ENCODE results near the gene RET. TPM values are rescaled to one million over a fixed set of nuclear protein-coding genes. Genes with fewer than 3 reads are reported as not detected.
A peak's percentile ranks its signal among the peaks of the same experiment; 100 is the strongest.

Gene RET
- total RNA-seq, 2 donors from 2014 or later = 1.2 to 3.5 TPM

DNA sequence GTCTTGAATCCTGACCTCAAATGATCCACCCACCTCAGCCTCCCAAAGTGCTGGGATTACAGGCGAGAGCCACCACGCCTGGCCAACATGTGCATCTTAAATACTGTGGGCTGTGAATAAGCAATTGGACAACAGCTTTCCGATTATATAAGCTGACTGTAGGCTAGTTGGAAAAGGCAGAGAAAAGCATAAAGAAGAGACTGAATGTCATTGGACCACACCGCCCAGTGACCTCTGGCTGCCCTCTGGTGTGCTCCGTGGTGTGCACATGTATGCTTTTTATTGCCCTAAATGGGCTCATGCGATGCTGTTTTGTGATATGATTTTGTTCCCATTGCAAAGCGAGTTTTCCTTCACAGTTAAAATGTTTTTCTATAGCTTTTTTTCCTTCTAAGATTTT, 46.0 kb downstream of the RET start:
- Histone ChIP-seq H3K9me3 (ENCODE audit: control insufficient read depth, low read length) (no peaks in the 10 kb centered on the region), H3K4me1 (ENCODE audit: control insufficient read depth, insufficient read depth, low read length) (no peaks in the 10 kb centered on the region), H3K4me3 (ENCODE audit: low read length) (no peak overlapping the region), H3K27ac (ENCODE audit: low read depth, low read length) (no peak overlapping the region), H3K36me3 (ENCODE audit: control insufficient read depth, insufficient read depth, low read length) (no peaks in the 10 kb centered on the region), H3K27me3 (ENCODE audit: control insufficient read depth, insufficient read depth, low read length, poor library complexity, severe bottlenecking) (no peaks in the 10 kb centered on the region), H3K9ac (ENCODE audit: extremely low read depth, low read length, poor library complexity, severe bottlenecking) (no peak overlapping the region)
- peak; percentile 20 for DNase-seq
- Mint-ChIP-seq H3K4me1 (no peaks in the 10 kb centered on the region), H3K27ac (no peak overlapping the region), H3K36me3 (ENCODE audit: low read depth) (no peaks in the 10 kb centered on the region), H3K4me3 (no peak overlapping the region), H3K27me3 (ENCODE audit: insufficient read depth) (no peaks in the 10 kb centered on the region), H3K9me3 (no peaks in the 10 kb centered on the region)
- WGBS, 2 experiments (ENCODE audit: insufficient coverage in 1 of 2, insufficient read length in 1 of 2) = 93 to 95% methylated on average over 3 to 7 of the region's 7 CpGs
- TF ChIP-seq, protein P1, sequence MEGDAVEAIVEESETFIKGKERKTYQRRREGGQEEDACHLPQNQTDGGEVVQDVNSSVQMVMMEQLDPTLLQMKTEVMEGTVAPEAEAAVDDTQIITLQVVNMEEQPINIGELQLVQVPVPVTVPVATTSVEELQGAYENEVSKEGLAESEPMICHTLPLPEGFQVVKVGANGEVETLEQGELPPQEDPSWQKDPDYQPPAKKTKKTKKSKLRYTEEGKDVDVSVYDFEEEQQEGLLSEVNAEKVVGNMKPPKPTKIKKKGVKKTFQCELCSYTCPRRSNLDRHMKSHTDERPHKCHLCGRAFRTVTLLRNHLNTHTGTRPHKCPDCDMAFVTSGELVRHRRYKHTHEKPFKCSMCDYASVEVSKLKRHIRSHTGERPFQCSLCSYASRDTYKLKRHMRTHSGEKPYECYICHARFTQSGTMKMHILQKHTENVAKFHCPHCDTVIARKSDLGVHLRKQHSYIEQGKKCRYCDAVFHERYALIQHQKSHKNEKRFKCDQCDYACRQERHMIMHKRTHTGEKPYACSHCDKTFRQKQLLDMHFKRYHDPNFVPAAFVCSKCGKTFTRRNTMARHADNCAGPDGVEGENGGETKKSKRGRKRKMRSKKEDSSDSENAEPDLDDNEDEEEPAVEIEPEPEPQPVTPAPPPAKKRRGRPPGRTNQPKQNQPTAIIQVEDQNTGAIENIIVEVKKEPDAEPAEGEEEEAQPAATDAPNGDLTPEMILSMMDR (conservative IDR thresholded peaks at IDR 0.05) = no peak

DNA sequence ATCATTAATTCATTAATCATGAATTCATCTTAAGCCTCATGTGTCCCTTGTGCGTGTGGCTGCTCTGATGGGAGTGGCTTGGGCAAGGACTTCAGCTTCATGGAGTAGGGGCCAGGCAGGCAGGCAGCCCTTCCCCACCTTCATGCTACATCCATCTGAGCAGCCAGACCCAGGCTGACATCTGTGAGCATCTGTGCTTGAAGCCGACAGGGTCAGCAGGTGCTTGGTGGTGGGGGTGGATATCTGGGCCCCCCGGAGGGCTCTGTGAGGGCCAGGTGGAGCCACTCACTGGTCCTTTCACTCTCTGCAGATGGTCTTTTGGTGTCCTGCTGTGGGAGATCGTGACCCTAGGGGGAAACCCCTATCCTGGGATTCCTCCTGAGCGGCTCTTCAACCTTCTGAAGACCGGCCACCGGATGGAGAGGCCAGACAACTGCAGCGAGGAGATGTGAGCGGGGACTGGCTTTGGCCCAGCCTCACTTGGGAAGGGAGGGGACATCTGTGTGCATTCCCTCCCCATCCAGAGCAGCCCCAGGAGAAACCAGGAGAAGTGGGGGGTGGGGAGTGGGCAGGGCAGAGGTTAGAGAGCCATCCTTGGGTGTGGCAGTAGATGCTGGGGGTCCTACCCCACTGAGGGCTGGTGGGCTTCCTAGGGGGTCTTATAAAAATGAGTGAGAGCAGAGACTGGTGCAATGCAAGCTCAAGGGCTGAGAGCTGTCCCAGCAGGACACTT, 46.7 kb downstream of the RET start:
- H3K4me3 Mint-ChIP-seq = no peak overlapping the region
- TF ChIP-seq, protein P1 (conservative IDR thresholded peaks at IDR 0.05) = no peak
- H3K4me1 Mint-ChIP-seq = no peaks in the 10 kb centered on the region
- WGBS, 2 experiments (ENCODE audit: insufficient coverage in 1 of 2, insufficient read length in 1 of 2) = 87 to 90% methylated on average over 5 to 9 of the region's 9 CpGs
- DNase-seq = peak; percentile 20
- Histone ChIP-seq H3K9ac (ENCODE audit: extremely low read depth, low read length, poor library complexity, severe bottlenecking) (no peak overlapping the region), H3K36me3 (ENCODE audit: control insufficient read depth, insufficient read depth, low read length) (no peaks in the 10 kb centered on the region), H3K4me3 (ENCODE audit: low read length) (no peak overlapping the region), H3K27me3 (ENCODE audit: control insufficient read depth, insufficient read depth, low read length, poor library complexity, severe bottlenecking) (no peaks in the 10 kb centered on the region), H3K4me1 (ENCODE audit: control insufficient read depth, insufficient read depth, low read length) (no peaks in the 10 kb centered on the region), H3K27ac (ENCODE audit: low read depth, low read length) (no peak overlapping the region), H3K9me3 (ENCODE audit: control insufficient read depth, low read length) (no peaks in the 10 kb centered on the region)
- no peak overlapping the region for H3K27ac Mint-ChIP-seq
- no peaks in the 10 kb centered on the region for H3K36me3 Mint-ChIP-seq (ENCODE audit: low read depth)
- no peaks in the 10 kb centered on the region for H3K27me3 Mint-ChIP-seq (ENCODE audit: insufficient read depth)
- no peaks in the 10 kb centered on the region for H3K9me3 Mint-ChIP-seq

DNA sequence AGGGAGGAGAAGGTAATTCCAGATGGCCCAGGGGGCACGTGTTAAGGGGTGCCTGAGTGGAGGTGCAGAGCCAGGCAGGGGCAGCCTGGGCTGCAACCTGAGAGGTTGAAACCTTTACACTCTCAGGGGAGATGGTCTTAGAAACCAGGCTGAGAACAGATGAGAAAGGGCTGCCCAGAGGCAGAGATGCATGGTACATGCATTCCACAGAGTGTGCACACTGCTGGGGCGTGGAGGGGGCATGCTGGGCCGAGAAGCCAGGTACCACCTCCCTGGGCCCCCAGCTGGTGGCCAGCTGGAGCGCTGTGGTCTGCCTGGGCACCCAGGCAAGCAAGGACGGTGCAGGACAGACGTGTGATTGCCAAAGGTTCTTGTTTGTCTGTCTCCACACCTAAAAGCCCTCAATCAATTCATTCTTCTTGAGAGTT, 47.2 kb downstream of the RET start:
- Mint-ChIP-seq H3K36me3 (ENCODE audit: low read depth) (no peaks in the 10 kb centered on the region), H3K4me1 (no peaks in the 10 kb centered on the region), H3K27ac (no peak overlapping the region), H3K4me3 (no peak overlapping the region), H3K9me3 (no peaks in the 10 kb centered on the region), H3K27me3 (ENCODE audit: insufficient read depth) (no peaks in the 10 kb centered on the region)
- DNase-seq = peak; percentile 13
- H3K4me3 ChIP-seq (ENCODE audit: low read length) = no peak overlapping the region
- TF ChIP-seq, protein P1 (conservative IDR thresholded peaks at IDR 0.05) = no peak
- no peaks in the 10 kb centered on the region for H3K27me3 ChIP-seq (ENCODE audit: control insufficient read depth, insufficient read depth, low read length, poor library complexity, severe bottlenecking)
- 88 to 100% methylated on average over 3 to 6 of the region's 6 CpGs for WGBS, 2 experiments (ENCODE audit: insufficient coverage in 1 of 2, insufficient read length in 1 of 2)
- H3K9me3 ChIP-seq (ENCODE audit: control insufficient read depth, low read length) = no peaks in the 10 kb centered on the region
- H3K4me1 ChIP-seq (ENCODE audit: control insufficient read depth, insufficient read depth, low read length) = no peaks in the 10 kb centered on the region
- no peak overlapping the region for H3K27ac ChIP-seq (ENCODE audit: low read depth, low read length)
- H3K36me3 ChIP-seq (ENCODE audit: control insufficient read depth, insufficient read depth, low read length) = no peaks in the 10 kb centered on the region
- H3K9ac ChIP-seq (ENCODE audit: extremely low read depth, low read length, poor library complexity, severe bottlenecking) = no peak overlapping the region
